Measurements from ENCODE around the gene GPHN. TPM values are rescaled to one million over a fixed set of nuclear protein-coding genes. Genes with fewer than 3 reads are reported as not detected.
A peak's percentile ranks its signal among the peaks of the same experiment; 100 is the strongest.

The GPHN gene
- total RNA-seq, 6 experiments from 2014 or later = 21.2 to 81.7 (median 40.2) TPM

DNA sequence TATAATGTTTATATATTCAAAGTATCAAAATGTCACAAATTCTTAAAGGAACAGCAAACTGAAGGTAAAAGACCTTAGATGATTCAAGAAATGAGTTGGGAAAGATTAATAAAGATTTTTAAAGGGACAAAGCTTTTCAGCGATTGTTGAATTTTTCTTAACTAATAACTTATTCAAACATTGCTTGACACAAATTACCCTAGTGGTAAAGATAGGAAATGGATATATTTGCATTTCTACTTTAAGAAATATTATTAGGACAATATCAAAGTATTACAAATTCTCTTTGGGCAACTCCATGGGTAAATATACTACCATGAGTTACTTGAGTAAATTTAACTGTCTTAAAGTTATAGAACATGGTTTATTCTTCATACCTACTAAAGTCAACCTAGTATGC, 415.3 kb downstream of the GPHN start:
- intact Hi-C loops (cut with DNase I) = no loop called here
- Histone ChIP-seq H3K27ac (no peak overlapping the region), H3K36me3 (peaks cover 0 to 14% (median 2%) of the 10 kb centered on the region in 4 donors), H3K4me3 (no peak overlapping the region), H3K9me3 (no peaks in the 10 kb centered on the region), H3K27me3 (no peaks in the 10 kb centered on the region), H3K4me1 (peaks cover 0 to 5% (median 0%) of the 10 kb centered on the region in 4 donors)
- 100% methylated on average over 1 of the region's 1 CpG for WGBS (ENCODE audit: insufficient coverage, low coverage, low lambda C conversion rate, missing lambda C conversion rate)
- TF ChIP-seq, protein P1, sequence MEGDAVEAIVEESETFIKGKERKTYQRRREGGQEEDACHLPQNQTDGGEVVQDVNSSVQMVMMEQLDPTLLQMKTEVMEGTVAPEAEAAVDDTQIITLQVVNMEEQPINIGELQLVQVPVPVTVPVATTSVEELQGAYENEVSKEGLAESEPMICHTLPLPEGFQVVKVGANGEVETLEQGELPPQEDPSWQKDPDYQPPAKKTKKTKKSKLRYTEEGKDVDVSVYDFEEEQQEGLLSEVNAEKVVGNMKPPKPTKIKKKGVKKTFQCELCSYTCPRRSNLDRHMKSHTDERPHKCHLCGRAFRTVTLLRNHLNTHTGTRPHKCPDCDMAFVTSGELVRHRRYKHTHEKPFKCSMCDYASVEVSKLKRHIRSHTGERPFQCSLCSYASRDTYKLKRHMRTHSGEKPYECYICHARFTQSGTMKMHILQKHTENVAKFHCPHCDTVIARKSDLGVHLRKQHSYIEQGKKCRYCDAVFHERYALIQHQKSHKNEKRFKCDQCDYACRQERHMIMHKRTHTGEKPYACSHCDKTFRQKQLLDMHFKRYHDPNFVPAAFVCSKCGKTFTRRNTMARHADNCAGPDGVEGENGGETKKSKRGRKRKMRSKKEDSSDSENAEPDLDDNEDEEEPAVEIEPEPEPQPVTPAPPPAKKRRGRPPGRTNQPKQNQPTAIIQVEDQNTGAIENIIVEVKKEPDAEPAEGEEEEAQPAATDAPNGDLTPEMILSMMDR (IDR thresholded peaks at IDR 0.05) = peak in 1 of 4 donors; percentile 9
- no peak for TF ChIP-seq POLR2A (IDR thresholded peaks at IDR 0.05)
- DNase-seq = no peak
- ATAC-seq = no peak

GRCh38 chr14:66939409-66939808, 431.5 kb downstream of the GPHN start:
- Histone ChIP-seq H3K27ac (no peak overlapping the region), H3K4me3 (no peak overlapping the region), H3K4me1 (no peaks in the 10 kb centered on the region), H3K27me3 (no peaks in the 10 kb centered on the region), H3K36me3 (peaks cover 0 to 9% (median 1%) of the 10 kb centered on the region in 4 donors), H3K9me3 (peaks cover 0 to 11% (median 5%) of the 10 kb centered on the region in 4 donors)
- ATAC-seq = no peak
- intact Hi-C loops (cut with DNase I) = no loop called here
- 72% methylated on average over 4 of the region's 4 CpGs for WGBS (ENCODE audit: insufficient coverage, low coverage, low lambda C conversion rate, missing lambda C conversion rate)
- TF ChIP-seq POLR2A (IDR thresholded peaks at IDR 0.05) = no peak
- TF ChIP-seq, protein P1 (IDR thresholded peaks at IDR 0.05) = no peak
- no peak for DNase-seq

DNA sequence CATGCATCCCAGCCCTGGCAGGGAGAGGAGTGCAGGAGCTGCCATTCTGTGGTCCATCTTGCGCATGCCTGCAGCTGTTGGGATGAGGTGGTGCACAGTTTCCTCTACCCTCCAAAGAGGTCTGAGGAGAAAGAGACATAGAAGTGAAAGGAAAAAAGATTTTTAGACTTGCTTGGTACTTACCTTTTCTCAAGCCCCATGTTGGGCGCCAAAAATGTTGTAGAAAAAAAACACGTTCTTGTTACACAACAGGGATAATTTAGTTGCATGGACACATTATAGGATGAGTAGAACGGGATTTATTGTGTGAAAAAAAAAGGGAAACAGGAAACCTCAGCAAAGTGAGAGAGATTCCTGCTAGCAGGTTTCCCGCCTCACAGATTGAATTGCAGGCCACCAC, 436.9 kb downstream of the GPHN start:
- intact Hi-C loops (cut with DNase I) = no loop called here

GRCh38 chr14:66955159-66955558, 447.2 kb downstream of the GPHN start:
- peak in 2 of 4 donors; percentile 20 to 33 for ATAC-seq
- TF ChIP-seq, protein P1 (IDR thresholded peaks at IDR 0.05) = no peak
- TF ChIP-seq POLR2A (IDR thresholded peaks at IDR 0.05) = no peak
- H3K4me1 ChIP-seq = no peaks in the 10 kb centered on the region

More for the DNA sequence above, 436.9 kb downstream of the GPHN start:
- ATAC-seq (no peak), DNase-seq (no peak)
- TF ChIP-seq POLR2A (IDR thresholded peaks at IDR 0.05) = no peak
- Histone ChIP-seq H3K27ac (no peak overlapping the region), H3K9me3 (peaks cover 0 to 19% (median 6%) of the 10 kb centered on the region in 4 donors), H3K36me3 (peaks cover 0 to 13% (median 6%) of the 10 kb centered on the region in 4 donors), H3K4me3 (no peak overlapping the region), H3K27me3 (no peaks in the 10 kb centered on the region), H3K4me1 (no peaks in the 10 kb centered on the region)
- 93% methylated on average over 4 of the region's 5 CpGs for WGBS (ENCODE audit: insufficient coverage, low coverage, low lambda C conversion rate, missing lambda C conversion rate)

GRCh38 chr14:66959437-66960050, 451.6 kb downstream of the GPHN start:
- 94% methylated on average over 3 of the region's 3 CpGs for WGBS (ENCODE audit: insufficient coverage, low coverage, low lambda C conversion rate, missing lambda C conversion rate)
- no peak overlapping the region for H3K27ac ChIP-seq
- ATAC-seq (no peak), DNase-seq (no peak)
- no peak for TF ChIP-seq POLR2A (IDR thresholded peaks at IDR 0.05)
- intact Hi-C loops (cut with DNase I) = no loop called here
- no peaks in the 10 kb centered on the region for H3K27me3 ChIP-seq
- H3K4me3 ChIP-seq = no peak overlapping the region
- H3K4me1 ChIP-seq = no peaks in the 10 kb centered on the region
- H3K36me3 ChIP-seq = peaks cover 0 to 8% (median under 1%) of the 10 kb centered on the region in 4 donors
- peaks cover 0 to 12% (median 0%) of the 10 kb centered on the region in 4 donors for H3K9me3 ChIP-seq

More at GRCh38 chr14:66955159-66955558, 447.2 kb downstream of the GPHN start:
- WGBS (ENCODE audit: insufficient coverage, low coverage, low lambda C conversion rate, missing lambda C conversion rate) = 40% methylated on average over 2 of the region's 2 CpGs
- Histone ChIP-seq H3K36me3 (peaks cover 0 to 8% (median 0%) of the 10 kb centered on the region in 4 donors), H3K9me3 (peaks cover 0 to 12% (median 0%) of the 10 kb centered on the region in 4 donors), H3K27ac (no peak overlapping the region), H3K27me3 (no peaks in the 10 kb centered on the region), H3K4me3 (no peak overlapping the region)
- no peak for DNase-seq
- intact Hi-C loops (cut with DNase I) = no loop called here

Data from right lobe of liver (tissue), 6 donors.